ENCODE data around the gene CFAP91. TPM values are rescaled to one million over a fixed set of nuclear protein-coding genes. Genes with fewer than 3 reads are reported as not detected.

Gene CFAP91
- total and polyA plus RNA-seq, 2 experiments from 2014 or later = 2.4 to 3.7 TPM

GRCh38 chr3:119717520-119717919, 14.7 kb downstream of the CFAP91 start:
- Mint-ChIP-seq H3K36me3 (ENCODE audit: low read depth) (no peaks in the 10 kb centered on the region), H3K9me3 (no peaks in the 10 kb centered on the region; the same call in 2 of the 3 replicates), H3K27me3 (ENCODE audit: insufficient read depth, low read depth, poor library complexity) (no peaks in the 10 kb centered on the region), H3K4me3 (no peak overlapping the region), H3K27ac (no peak overlapping the region), H3K4me1 (no peaks in the 10 kb centered on the region; the same call in 2 of the 3 replicates)
- Histone ChIP-seq H3K4me2 (no peak overlapping the region), H3K79me2 (replicated peaks; ENCODE audit: insufficient read depth) (no peaks in the 10 kb centered on the region), H3K36me3 (ENCODE audit: insufficient read depth) (no peaks in the 10 kb centered on the region), H3K27me3 (ENCODE audit: insufficient read depth) (no peaks in the 10 kb centered on the region), H3K4me3 (no peak overlapping the region), H3F3A (replicated peaks; ENCODE audit: low read depth) (no peaks in the 10 kb centered on the region), H2AFZ (no peak overlapping the region), H3K9me2 (ENCODE audit: insufficient read depth) (no peaks in the 10 kb centered on the region), H3K27ac (ENCODE audit: low read depth) (no peak overlapping the region), H4K20me1 (replicated peaks; ENCODE audit: insufficient read depth) (no peaks in the 10 kb centered on the region), H3K4me1 (ENCODE audit: insufficient read depth) (no peaks in the 10 kb centered on the region)
- ATAC-seq (no peak), DNase-seq (ENCODE audit: low spot score) (no peak)
- TF ChIP-seq ZNF331 (CRISPR knock-in tag; IDR thresholded peaks at IDR 0.05; ENCODE audit: low read depth) = no peak
- no peak for TF ChIP-seq EZH2 (IDR thresholded peaks at IDR 0.05; ENCODE audit: low read depth, unreplicated experiment)
- TF ChIP-seq JUNB (IDR thresholded peaks at IDR 0.05; ENCODE audit: unreplicated experiment) = no peak
- TF ChIP-seq NANOG (IDR thresholded peaks at IDR 0.05; ENCODE audit: borderline replicate concordance) = no peak
- no peak for TF ChIP-seq EZH2phosphoT487 (IDR thresholded peaks at IDR 0.05; ENCODE audit: unreplicated experiment)
- TF ChIP-seq ZNF114 (CRISPR knock-in tag; IDR thresholded peaks at IDR 0.05) = no peak
- no peak for TF ChIP-seq REST (IDR thresholded peaks at IDR 0.05; ENCODE audit: unreplicated experiment)
- TF ChIP-seq ZNF462 (CRISPR knock-in tag; IDR thresholded peaks at IDR 0.05) = no peak
- no peak for TF ChIP-seq STAT1 (IDR thresholded peaks at IDR 0.05; ENCODE audit: unreplicated experiment)
- no peak for TF ChIP-seq POLR2AphosphoS5 (IDR thresholded peaks at IDR 0.05; ENCODE audit: low read depth)

All from GM23338 (cell line).